ENCODE results near the gene SREBF2. TPM values are rescaled to one million over a fixed set of nuclear protein-coding genes. Genes with fewer than 3 reads are reported as not detected.

Gene SREBF2
- total RNA-seq, 4 donors from 2014 or later, result 97.5 to 160 (median 146) TPM

DNA sequence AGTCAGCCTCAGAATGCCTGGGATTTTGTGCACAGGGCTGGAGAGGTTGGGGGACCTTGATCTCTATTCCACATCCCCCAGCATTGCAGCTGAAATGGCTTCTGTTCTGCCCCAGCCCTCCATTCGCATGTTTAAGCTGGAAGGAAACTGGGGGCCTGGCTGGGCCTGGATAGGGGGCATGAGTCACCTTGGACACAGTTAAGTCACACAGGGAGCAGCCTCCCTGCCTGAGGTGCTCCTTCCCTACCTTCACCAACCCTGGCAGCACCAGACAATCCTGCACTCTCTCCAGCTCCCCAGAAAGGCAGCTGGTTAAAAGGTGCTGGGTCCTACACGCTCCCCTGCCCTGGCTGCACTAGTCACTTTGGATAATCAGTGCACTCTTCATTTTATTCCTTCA lies 119.8 kb downstream of the SREBF2 start:
- no peak overlapping the region for H3K27ac ChIP-seq
- H3K36me3 ChIP-seq, result no peaks in the 10 kb centered on the region
- 78% methylated on average over 2 of the region's 2 CpGs for WGBS

More for the DNA sequence above, 119.8 kb downstream of the SREBF2 start:
- DNase-seq (ENCODE audit: low spot score in 2 of 2), result no peak
- TF ChIP-seq POLR2A (IDR thresholded peaks at IDR 0.05), result no peak
- no peak for TF ChIP-seq POLR2AphosphoS5 (IDR thresholded peaks at IDR 0.05)
- peaks cover 7% of the 10 kb centered on the region for H3K27me3 ChIP-seq
- peaks cover 3% of the 10 kb centered on the region for H3K4me1 ChIP-seq
- H3K9me3 ChIP-seq, result no peaks in the 10 kb centered on the region
- no peak overlapping the region for H3K4me3 ChIP-seq

Other genes starting within 250 kb of the SREBF2 start
- 10 to 100 TPM; 35.7 to 48.5 (median 40.8) TPM for gene PMM1, start 243.3 kb upstream of the SREBF2 start, total RNA-seq
- gene DESI1, start 212.1 kb upstream of the SREBF2 start, total RNA-seq, result 10 to 100 TPM; 25.6 to 32.9 (median 27.9) TPM
- 100 to 1,000 TPM; 131 to 194 (median 182) TPM for gene XRCC6, start 211.8 kb upstream of the SREBF2 start, total RNA-seq
- 100 to 1,000 TPM; 113 to 159 (median 126) TPM for gene SNU13, start 144.2 kb upstream of the SREBF2 start, total RNA-seq
- gene MEI1, start 133.6 kb upstream of the SREBF2 start, total RNA-seq, result 1 to 10 TPM in 1 of 4 donors, under 1 TPM in 1, not detected in 2; 0.72 to 5.0 TPM
- 10 to 100 TPM; 10.1 to 22.0 (median 15.2) TPM for gene CCDC134, start 32.4 kb upstream of the SREBF2 start, total RNA-seq
- not detected for gene SHISA8, start 82.0 kb downstream of the SREBF2 start, total RNA-seq
- 1 to 10 TPM; 1.1 to 2.6 (median 1.9) TPM for gene TNFRSF13C, start 93.7 kb downstream of the SREBF2 start, total RNA-seq
- gene CENPM, start 114.0 kb downstream of the SREBF2 start, total RNA-seq, result 10 to 100 TPM in 1 of 4 donors, 1 to 10 TPM in 3; 8.8 to 16.5 (median 9.2) TPM
- 1 to 10 TPM; 1.1 to 2.7 (median 1.7) TPM for gene SEPTIN3, start 136.3 kb downstream of the SREBF2 start, total RNA-seq
- 1 to 10 TPM in 3 of 4 donors, under 1 TPM in 1; 0.76 to 9.6 (median 5.4) TPM for gene WBP2NL, start 165.7 kb downstream of the SREBF2 start, total RNA-seq
- gene NAGA, start 237.7 kb downstream of the SREBF2 start, total RNA-seq, result 10 to 100 TPM; 20.9 to 25.9 (median 22.2) TPM
- 10 to 100 TPM in 1 of 4 donors, 1 to 10 TPM in 3; 7.1 to 11.4 (median 8.0) TPM for gene PHETA2, start 241.1 kb downstream of the SREBF2 start, total RNA-seq
- 10 to 100 TPM; 11.8 to 18.6 (median 12.8) TPM for gene SMDT1, start 246.6 kb downstream of the SREBF2 start, total RNA-seq